IMR-90 (cell line): ENCODE measurements around the gene ATP13A1. TPM values are rescaled to one million over a fixed set of nuclear protein-coding genes. Genes with fewer than 3 reads are reported as not detected.

ENCODE experiments used
- ATAC-seq: fragments of 200-7000 bp; cut with Tn5 transposase; 2 replicates; pipeline ENCODE4 v1.9.1; 2020; ENCODE audit warnings: low read depth, mild to moderate bottlenecking, moderate library complexity
- BruUV-seq: library from RNA; stranded (reverse); fragments of 400-500 nt; replicated peaks from 2 replicates; lab custom pipeline; 2021; lab: Mats Ljungman, UMichigan
- CTCF ChIA-PET: fragments of 300-600 bp; formaldehyde crosslinking; extraction: SDS; loops from one replicate; lab custom pipeline; 2021; ENCODE audit warnings: antibody characterized with exemption; lab: Yijun Ruan, JAX
- POLR2A ChIA-PET: fragments of 300-600 bp; sonication (Branson Sonifier 250); formaldehyde crosslinking; loops from one replicate; lab custom pipeline; 2022; ENCODE audit warnings: antibody characterized with exemption; ENCODE audit not compliant: unreplicated experiment; lab: Charles Lee
- DNase-seq: peaks from one replicate; pipeline ENCODE4 v3.0.0; 2013
- H2AFZ ChIP-seq: replicated peaks from 2 replicates; pipeline ENCODE3; 2013; ENCODE audit warnings: low read length, mild to moderate bottlenecking; ENCODE audit not compliant: poor library complexity
- H2AK5ac ChIP-seq: 2 replicates; pipeline ENCODE4 v1.6.1; 2013; ENCODE audit warnings: low read depth, low read length, inconsistent platforms
- H2AK9ac ChIP-seq: replicated peaks from 2 replicates; pipeline ENCODE3; 2013; ENCODE audit warnings: mild to moderate bottlenecking, low read depth, low read length, moderate library complexity; ENCODE audit not compliant: poor library complexity
- H2BK120ac ChIP-seq: 2 replicates; pipeline ENCODE4 v1.6.1; 2013; ENCODE audit warnings: low read depth, low read length, inconsistent platforms
- H2BK15ac ChIP-seq: 3 replicates; pipeline ENCODE4 v1.6.1; 2013; ENCODE audit warnings: low read depth, low read length, inconsistent platforms
- H2BK20ac ChIP-seq: 2 replicates; pipeline ENCODE4 v1.6.1; 2013; ENCODE audit warnings: low read depth, mild to moderate bottlenecking, inconsistent platforms, low read length, moderate library complexity
- H2BK5ac ChIP-seq: 2 replicates; pipeline ENCODE4 v1.6.1; 2013; ENCODE audit warnings: mild to moderate bottlenecking, low read depth, low read length, inconsistent platforms; ENCODE audit not compliant: poor library complexity, severe bottlenecking
- H3K14ac ChIP-seq: replicated peaks from 2 replicates; pipeline ENCODE4 v1.6.1; 2013; ENCODE audit warnings: low read depth, low read length, inconsistent platforms
- H3K18ac ChIP-seq: 2 replicates; pipeline ENCODE4 v1.6.1; 2013; ENCODE audit warnings: low read depth, low read length, control low read depth
- H3K23ac ChIP-seq: 2 replicates; pipeline ENCODE4 v1.6.1; 2013; ENCODE audit warnings: low read depth, low read length, inconsistent platforms
- H3K27ac ChIP-seq: 2 replicates; pipeline ENCODE4 v1.5.1; 2013; ENCODE audit warnings: mild to moderate bottlenecking, control low read depth, low read length; ENCODE audit not compliant: insufficient read depth
- H3K27me3 ChIP-seq: 2 replicates; pipeline ENCODE4 v1.6.1; 2013; ENCODE audit warnings: low read length; ENCODE audit not compliant: control insufficient read depth, insufficient read depth
- H3K36me3 ChIP-seq: 2 replicates; pipeline ENCODE4 v1.6.1; 2013; ENCODE audit warnings: low read length, mixed read lengths; ENCODE audit not compliant: control insufficient read depth, insufficient read depth
- H3K4ac ChIP-seq: 2 replicates; pipeline ENCODE4 v1.6.1; 2013; ENCODE audit warnings: low read depth, low read length, inconsistent platforms
- H3K4me1 ChIP-seq: 2 replicates; pipeline ENCODE4 v1.6.1; 2013; ENCODE audit warnings: low read length, mixed read lengths; ENCODE audit not compliant: control insufficient read depth, insufficient read depth
- H3K4me2 ChIP-seq: 2 replicates; pipeline ENCODE4 v1.6.1; 2013; ENCODE audit warnings: low read depth, mild to moderate bottlenecking, control low read depth, low read length, moderate library complexity
- H3K4me3 ChIP-seq: 2 replicates; pipeline ENCODE4 v1.5.1; 2013; ENCODE audit warnings: low read depth, mild to moderate bottlenecking, control low read depth, low read length, moderate library complexity; ENCODE audit not compliant: insufficient read depth
- H3K56ac ChIP-seq: 2 replicates; pipeline ENCODE4 v1.6.1; 2013; ENCODE audit warnings: low read length, inconsistent platforms; ENCODE audit not compliant: insufficient read depth; ENCODE audit errors: extremely low read depth
- H3K79me1 ChIP-seq, 2 experiments: 2 replicates each; pipeline ENCODE4 v1.6.1; 2013; ENCODE audit warnings: low read length in 2 of 2, inconsistent platforms in 1 of 2, low read depth in 1 of 2
- H3K9ac ChIP-seq: 2 replicates; pipeline ENCODE4 v1.6.1; 2013; ENCODE audit warnings: low read depth, low read length, control low read depth
- H3K9me1 ChIP-seq: 2 replicates; pipeline ENCODE4 v1.6.1; 2013; ENCODE audit warnings: low read length, inconsistent platforms; ENCODE audit not compliant: insufficient read depth
- H3K9me3 ChIP-seq: 2 replicates; pipeline ENCODE4 v1.6.1; 2013; ENCODE audit warnings: low read length; ENCODE audit not compliant: control insufficient read depth, insufficient read depth
- H4K20me1 ChIP-seq: 2 replicates; pipeline ENCODE4 v1.6.1; 2013; ENCODE audit warnings: low read length, inconsistent platforms; ENCODE audit not compliant: insufficient read depth
- H4K5ac ChIP-seq: 2 replicates; pipeline ENCODE4 v1.6.1; 2013; ENCODE audit warnings: mild to moderate bottlenecking, low read depth, low read length, control low read depth
- H4K8ac ChIP-seq, 2 experiments: 2 replicates each; pipeline ENCODE4 v1.6.1; 2013; ENCODE audit warnings: low read depth in 2 of 2, low read length in 2 of 2, control low read depth in 1 of 2, inconsistent platforms in 1 of 2
- H4K91ac ChIP-seq: 2 replicates; pipeline ENCODE4 v1.6.1; 2013; ENCODE audit warnings: low read depth, low read length, inconsistent platforms; ENCODE audit not compliant: insufficient read depth
- FOS ChIP-seq: fragments of 150-350 bp; IDR thresholded peaks from 2 replicates; pipeline ENCODE4 v1.6.1; 2016; ENCODE audit warnings: low read depth, low read length
- RAD21 ChIP-seq: IDR thresholded peaks from 2 replicates; pipeline ENCODE4 v1.6.1; 2012; ENCODE audit warnings: low read length, improper control_type of control experiment
- WGBS, 2 experiments: methylation state at CpG; one replicate each; pipeline versions ENCODE4 v1.1.5 to v1.1.7; 2013; ENCODE audit warnings: missing lambda C conversion rate in 2 of 2; ENCODE audit not compliant: insufficient read length in 1 of 2; ENCODE audit errors: extremely low coverage in 2 of 2; 5-methylcytosine and 5-hydroxymethylcytosine counted together
- dilution Hi-C: fragments of 300-500 bp; cut with HindIII; formaldehyde crosslinking; loops from one replicate; pipeline ENCODE4 v1.14.3; 2018; ENCODE audit warnings: low sequenced_read_pairs; ENCODE audit not compliant: unreplicated experiment
- in situ Hi-C: fragments of 300-500 bp; cut with MboI; formaldehyde crosslinking; loops from 3 replicates; pipeline ENCODE4 v1.14.3; 2019; ENCODE audit warnings: low sequenced_read_pairs, inconsistent platforms, mixed read lengths
- intact Hi-C: fragments of 100-400 bp; cut with micrococcal nuclease; formaldehyde crosslinking; loops from 2 replicates; pipeline ENCODE4 v1.10.0; 2022
- polyA plus RNA-seq, 3 experiments: library from polyadenylated mRNA; depleted of rRNA; stranded (reverse); fragments of >200 nt; gene quantifications; 2 replicates each; pipeline ENCODE4 v1.2.3, GENCODE V29; 2012; ENCODE audit warnings: low replicate concordance in 1 of 3
- total RNA-seq: library from RNA; depleted of rRNA; stranded (reverse); fragments of >200 nt; gene quantifications from 2 replicates; pipeline ENCODE4 v1.2.3, GENCODE V29; 2012

ATP13A1 gene
- total and polyA plus RNA-seq, 2 of the 4 experiments (the other 2 are of a cell fraction), result 13.3 to 43.8 TPM

- Histone ChIP-seq H2AFZ (no peak overlapping the region), H3K79me1 (peaks cover 12 to 35% of the 10 kb centered on the region in 2 experiments), H2BK5ac (no peak overlapping the region), H2AK5ac (no peak overlapping the region), H2BK15ac (no peak overlapping the region), H3K9ac (no peak overlapping the region), H2BK120ac (no peak overlapping the region), H3K27ac (no peak overlapping the region), H4K20me1 (peaks cover 32% of the 10 kb centered on the region), H3K18ac (no peak overlapping the region), H3K9me3 (no peaks in the 10 kb centered on the region), H3K14ac (no peak overlapping the region), H3K4me1 (peaks cover 6% of the 10 kb centered on the region; the same call in 1 of the 2 replicates), H3K4me3 (no peak overlapping the region), H3K23ac (no peak overlapping the region), H4K91ac (no peak overlapping the region), H3K4me2 (no peak overlapping the region), H2AK9ac (peak overlapping the region; percentile 50), H3K9me1 (peaks cover 18% of the 10 kb centered on the region), H3K27me3 (no peaks in the 10 kb centered on the region), H4K5ac (no peak overlapping the region), H4K8ac (no peak overlapping the region), H3K36me3 (peaks cover 69% of the 10 kb centered on the region), H3K56ac (no peak overlapping the region), H2BK20ac (no peak overlapping the region), H3K4ac (no peak overlapping the region)
- DNase-seq (no peak), ATAC-seq (no peak)
- TF ChIP-seq FOS, result no peak
- TF ChIP-seq RAD21, result no peak
- BruUV-seq, result no TSS peak
- in situ Hi-C loops, result no loop called here
- ChIA-PET POLR2A (no interaction called here), CTCF (interaction anchor here (0.6 kb wide), 1 partner anchor 297 kb away, joined by 3 read pairs; no protein-coding TSS in a partner anchor)
- intact Hi-C loops, result no loop called here
- dilution Hi-C loops, result no loop called here
- 85% methylated on average over 4 of the region's 10 CpGs; no CpG with 5 or more reads in 1 of the 2 experiments for WGBS, 2 experiments
Measured at GRCh38 chr19:19657397-19657783, 6.1 kb downstream of the ATP13A1 start.
